Measurements from ENCODE around the gene STK35.
"Not testable (repeated sequence)": the region's sequence is repeated elsewhere in the genome, so short reads cannot be mapped to it uniquely, and the experiment has no call there.

STK35 gene

GRCh38 chr20:2156666-2157624, 55.3 kb downstream of the STK35 start:
- DNase-seq (ENCODE audit: low read depth in 2 of 2), result no peak

GRCh38 chr20:2162125-2162822, 60.6 kb downstream of the STK35 start:
- DNase-seq (ENCODE audit: low read depth in 2 of 2), result no peak

GRCh38 chr20:2162823-2163166, 61.2 kb downstream of the STK35 start:
- DNase-seq (ENCODE audit: low read depth in 2 of 2), result no peak

- no peak for DNase-seq (ENCODE audit: low read depth in 2 of 2)
These were observed 61.7 kb downstream of the STK35 start for GRCh38 chr20:2163312-2163711.

- DNase-seq (ENCODE audit: low read depth in 2 of 2), result no peak
These were observed 62.1 kb downstream of the STK35 start for GRCh38 chr20:2163757-2164156.

GRCh38 chr20:2164421-2164820, 62.8 kb downstream of the STK35 start:
- no peak for DNase-seq (ENCODE audit: low read depth in 2 of 2)

- no peak for DNase-seq (ENCODE audit: low read depth in 2 of 2)
These were observed 63.3 kb downstream of the STK35 start for GRCh38 chr20:2164966-2165365.

- no peak for DNase-seq (ENCODE audit: low read depth in 2 of 2)
These were observed 64.2 kb downstream of the STK35 start for GRCh38 chr20:2165871-2166270.

GRCh38 chr20:2167112-2167511, 65.5 kb downstream of the STK35 start:
- DNase-seq (ENCODE audit: low read depth in 2 of 2), result no peak

- no peak for DNase-seq (ENCODE audit: low read depth in 2 of 2)
These were observed 67.3 kb downstream of the STK35 start for GRCh38 chr20:2168946-2169345.

- no peak for DNase-seq (ENCODE audit: low read depth in 2 of 2)
These were observed 67.9 kb downstream of the STK35 start for GRCh38 chr20:2169456-2170088.

- no peak for DNase-seq (ENCODE audit: low read depth in 2 of 2)
These were observed 68.8 kb downstream of the STK35 start for GRCh38 chr20:2170404-2170803.

- no peak for DNase-seq (ENCODE audit: low read depth in 2 of 2)
These were observed 69.7 kb downstream of the STK35 start for GRCh38 chr20:2171266-2171790.

GRCh38 chr20:2171840-2172239, 70.2 kb downstream of the STK35 start:
- DNase-seq (ENCODE audit: low read depth in 2 of 2), result not testable (repeated sequence)

GRCh38 chr20:2172305-2173175, 70.9 kb downstream of the STK35 start:
- DNase-seq (ENCODE audit: low read depth in 2 of 2), result peak; percentile 31 to 67

GRCh38 chr20:2173186-2173585, 71.6 kb downstream of the STK35 start:
- no peak for DNase-seq (ENCODE audit: low read depth in 2 of 2)

- no peak for DNase-seq (ENCODE audit: low read depth in 2 of 2)
These were observed 72.4 kb downstream of the STK35 start for GRCh38 chr20:2174067-2174466.

- DNase-seq (ENCODE audit: low read depth in 2 of 2), result no peak
These were observed 75.3 kb downstream of the STK35 start for GRCh38 chr20:2176946-2177345.

GRCh38 chr20:2178318-2179232, 76.9 kb downstream of the STK35 start:
- DNase-seq (ENCODE audit: low read depth in 2 of 2), result no peak

GRCh38 chr20:2179233-2179580, 77.6 kb downstream of the STK35 start:
- no peak for DNase-seq (ENCODE audit: low read depth in 2 of 2)
